Thoracic aorta (tissue), 2 donors: Measurements from ENCODE around the gene CACNA1E. TPM values are rescaled to one million over a fixed set of nuclear protein-coding genes. Genes with fewer than 3 reads are reported as not detected.

Experiments used
- ATAC-seq: fragments of 150-250 bp; one replicate; pipeline ENCODE4 v1.8.0; 2017; ENCODE audit warnings: low read depth; ENCODE audit not compliant: insufficient number of reproducible peaks, low FRiP score
- DNase-seq: peaks from one replicate; pipeline ENCODE4 v3.0.0-alpha.2; 2020; ENCODE audit warnings: low spot score
- H3K27ac ChIP-seq, 2 donors: fragments of 200-600 bp; sonication (generic); 1 replicate in 1 of 2; 2 replicates in 1 of 2; pipeline ENCODE4 v1.5.1; 2016; ENCODE audit warnings: mild to moderate bottlenecking in 2 of 2, moderate library complexity in 2 of 2
- H3K27me3 ChIP-seq: fragments of 200-600 bp; sonication (generic); replicated peaks from 2 replicates; pipeline ENCODE4 v1.6.0; 2016; ENCODE audit warnings: mild to moderate bottlenecking; ENCODE audit not compliant: insufficient read depth
- H3K36me3 ChIP-seq: fragments of 200-600 bp; sonication (generic); one replicate; pipeline ENCODE4 v1.5.1; 2016
- H3K4me1 ChIP-seq, 2 donors: fragments of 200-600 bp; sonication (generic); 1 replicate in 1 of 2; 2 replicates in 1 of 2; pipeline versions ENCODE4 v1.5.1 to v1.6.0; 2016; ENCODE audit warnings: low read depth in 2 of 2, mild to moderate bottlenecking in 1 of 2; ENCODE audit not compliant: control insufficient read depth in 1 of 2
- H3K4me3 ChIP-seq: fragments of 200-600 bp; sonication (generic); 2 replicates; pipeline ENCODE4 v1.5.1; 2016; ENCODE audit warnings: mild to moderate bottlenecking
- H3K9me3 ChIP-seq: fragments of 200-600 bp; sonication (generic); 2 replicates; pipeline ENCODE4 v1.5.1; 2016
- CTCF ChIP-seq: fragments of 200-600 bp; sonication (generic); IDR thresholded peaks from one replicate; pipeline ENCODE4 v1.5.1; 2019; ENCODE audit warnings: antibody characterized with exemption
- total RNA-seq, 2 donors: library from RNA; depleted of rRNA; stranded (reverse); fragments of >200 nt; gene quantifications; one replicate each; pipeline versions ENCODE4 v1.1.0 to v1.2.3, GENCODE V29; 2016

Gene CACNA1E
- total RNA-seq, 2 donors from 2014 or later, result not detected

- no peak for TF ChIP-seq CTCF
These were observed 218.6 kb downstream of the CACNA1E start for GRCh38 chr1:181701891-181702290.

GRCh38 chr1:181704546-181704945 is 221.2 kb downstream of the CACNA1E start:
- H3K27me3 ChIP-seq, result no peaks in the 10 kb centered on the region
- H3K36me3 ChIP-seq, result no peaks in the 10 kb centered on the region
- ATAC-seq, result no peak
- H3K27ac ChIP-seq, result no peak overlapping the region
- DNase-seq, result no peak
- no peaks in the 10 kb centered on the region for H3K9me3 ChIP-seq
- H3K4me1 ChIP-seq, result no peaks in the 10 kb centered on the region
- no peak overlapping the region for H3K4me3 ChIP-seq
- no peak for TF ChIP-seq CTCF

More at GRCh38 chr1:181701891-181702290, 218.6 kb downstream of the CACNA1E start:
- DNase-seq, result no peak
- Histone ChIP-seq H3K27ac (no peak overlapping the region), H3K4me3 (no peak overlapping the region), H3K27me3 (no peaks in the 10 kb centered on the region), H3K4me1 (no peaks in the 10 kb centered on the region), H3K36me3 (no peaks in the 10 kb centered on the region), H3K9me3 (no peaks in the 10 kb centered on the region)
- ATAC-seq, result no peak

- Histone ChIP-seq H3K27ac (no peak overlapping the region), H3K4me1 (no peaks in the 10 kb centered on the region), H3K27me3 (no peaks in the 10 kb centered on the region), H3K36me3 (no peaks in the 10 kb centered on the region), H3K4me3 (no peak overlapping the region), H3K9me3 (no peaks in the 10 kb centered on the region)
- ATAC-seq (no peak), DNase-seq (no peak)
- TF ChIP-seq CTCF, result no peak
These were observed 228.5 kb downstream of the CACNA1E start for GRCh38 chr1:181711820-181712219.

- Histone ChIP-seq H3K4me3 (no peak overlapping the region), H3K27me3 (no peaks in the 10 kb centered on the region), H3K27ac (no peak overlapping the region), H3K4me1 (no peaks in the 10 kb centered on the region), H3K9me3 (no peaks in the 10 kb centered on the region), H3K36me3 (no peaks in the 10 kb centered on the region)
- ATAC-seq (no peak), DNase-seq (no peak)
- TF ChIP-seq CTCF, result no peak
These were observed 229.4 kb downstream of the CACNA1E start for GRCh38 chr1:181712711-181713110.

- no peak for DNase-seq
- H3K36me3 ChIP-seq, result no peaks in the 10 kb centered on the region
- H3K4me3 ChIP-seq, result no peak overlapping the region
- no peak overlapping the region for H3K27ac ChIP-seq
- TF ChIP-seq CTCF, result no peak
- no peak for ATAC-seq
- no peaks in the 10 kb centered on the region for H3K4me1 ChIP-seq
- H3K9me3 ChIP-seq, result no peaks in the 10 kb centered on the region
- no peaks in the 10 kb centered on the region for H3K27me3 ChIP-seq
These were observed 231.1 kb downstream of the CACNA1E start for GRCh38 chr1:181714428-181714827.
